ENCODE data around the gene DEF6.
A peak's percentile ranks its signal among the peaks of the same experiment; 100 is the strongest.

The DEF6 gene, protein sequence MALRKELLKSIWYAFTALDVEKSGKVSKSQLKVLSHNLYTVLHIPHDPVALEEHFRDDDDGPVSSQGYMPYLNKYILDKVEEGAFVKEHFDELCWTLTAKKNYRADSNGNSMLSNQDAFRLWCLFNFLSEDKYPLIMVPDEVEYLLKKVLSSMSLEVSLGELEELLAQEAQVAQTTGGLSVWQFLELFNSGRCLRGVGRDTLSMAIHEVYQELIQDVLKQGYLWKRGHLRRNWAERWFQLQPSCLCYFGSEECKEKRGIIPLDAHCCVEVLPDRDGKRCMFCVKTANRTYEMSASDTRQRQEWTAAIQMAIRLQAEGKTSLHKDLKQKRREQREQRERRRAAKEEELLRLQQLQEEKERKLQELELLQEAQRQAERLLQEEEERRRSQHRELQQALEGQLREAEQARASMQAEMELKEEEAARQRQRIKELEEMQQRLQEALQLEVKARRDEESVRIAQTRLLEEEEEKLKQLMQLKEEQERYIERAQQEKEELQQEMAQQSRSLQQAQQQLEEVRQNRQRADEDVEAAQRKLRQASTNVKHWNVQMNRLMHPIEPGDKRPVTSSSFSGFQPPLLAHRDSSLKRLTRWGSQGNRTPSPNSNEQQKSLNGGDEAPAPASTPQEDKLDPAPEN

DNA sequence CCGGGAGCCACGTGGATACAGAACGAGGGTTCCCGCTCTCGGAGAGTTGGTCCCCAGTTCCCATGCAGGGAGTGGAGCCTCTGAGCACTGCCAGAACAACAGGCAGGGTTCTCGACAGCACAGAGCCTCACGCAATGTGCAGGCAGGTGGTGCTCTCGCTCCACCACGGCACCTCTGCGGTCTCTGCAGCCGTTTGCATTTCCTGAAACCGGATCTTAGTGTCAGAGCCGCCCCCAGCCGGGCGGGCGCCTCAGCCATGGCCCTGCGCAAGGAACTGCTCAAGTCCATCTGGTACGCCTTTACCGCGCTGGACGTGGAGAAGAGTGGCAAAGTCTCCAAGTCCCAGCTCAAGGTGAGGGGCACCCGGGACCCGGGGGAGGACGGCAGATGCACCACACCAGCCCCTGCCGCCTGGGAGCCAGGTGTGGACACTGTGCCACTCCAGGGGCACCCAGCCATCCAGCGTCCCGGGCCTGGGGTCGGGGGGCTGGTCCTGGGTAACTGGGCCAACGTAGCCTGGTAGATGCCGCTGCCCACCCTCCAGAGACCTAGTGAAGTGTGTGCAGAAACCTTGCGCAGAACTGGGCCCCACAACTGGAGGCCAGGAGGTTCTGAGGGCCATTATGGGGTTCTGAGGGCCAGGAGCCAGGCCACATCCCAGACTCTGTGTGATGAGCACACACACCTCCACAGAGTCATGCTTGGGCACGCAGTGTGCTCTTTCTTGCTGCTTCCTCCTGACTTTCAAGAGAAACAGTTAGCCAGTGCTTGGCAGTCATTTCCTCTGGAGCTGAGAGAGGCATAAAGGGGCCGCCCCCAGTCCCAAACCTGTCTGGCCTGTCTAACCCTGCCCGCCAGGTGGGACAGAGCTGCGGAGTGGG lies at the start of gene DEF6:
Gene DEF6, plus strand, starts transcription at position 218 of the 881 bp plus-strand sequence. Its CDS starts 39 bp downstream, at position 257.
- peak; percentile 44 to 80 for DNase-seq

DNA sequence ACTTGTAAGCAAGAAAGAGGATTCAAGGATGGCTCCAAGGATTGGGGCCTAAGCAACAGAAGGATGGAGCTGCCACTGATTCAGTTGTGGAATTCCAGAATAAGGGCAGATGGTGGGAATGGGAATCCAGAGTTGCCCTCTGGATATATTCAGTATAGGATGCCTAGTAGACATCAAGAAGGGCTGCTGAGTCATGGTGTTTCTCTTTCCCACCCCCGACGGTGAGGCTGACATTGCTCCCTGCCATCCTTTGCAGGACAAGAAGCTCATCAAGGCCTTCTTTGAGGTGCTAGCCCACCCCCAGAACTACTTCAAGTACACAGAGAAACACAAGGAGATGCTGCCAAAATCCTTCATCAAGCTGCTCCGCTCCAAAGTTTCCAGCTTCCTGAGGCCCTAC lies 49.3 kb upstream of the DEF6 start:
- no peak for DNase-seq

DNA sequence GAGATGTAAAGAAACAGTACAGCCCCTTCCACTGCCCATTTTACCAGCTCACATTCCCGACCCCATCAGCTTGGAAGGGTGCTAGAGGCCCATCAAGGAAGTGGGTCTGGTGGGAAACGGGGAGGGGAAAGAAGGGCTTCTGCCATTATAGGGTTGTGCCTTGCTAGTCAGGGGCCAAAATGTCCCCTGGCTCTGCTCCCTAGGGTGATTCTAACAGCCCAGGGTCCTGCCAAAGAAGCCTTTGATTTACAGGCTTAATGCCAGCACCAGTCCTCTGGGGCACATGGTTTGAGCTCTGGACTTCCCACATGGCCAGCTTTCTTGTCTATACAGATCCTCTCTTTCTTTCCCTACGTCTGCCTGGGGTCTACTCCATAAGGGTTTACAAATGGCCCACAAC lies 48.7 kb upstream of the DEF6 start:
- DNase-seq: no peak

DNA sequence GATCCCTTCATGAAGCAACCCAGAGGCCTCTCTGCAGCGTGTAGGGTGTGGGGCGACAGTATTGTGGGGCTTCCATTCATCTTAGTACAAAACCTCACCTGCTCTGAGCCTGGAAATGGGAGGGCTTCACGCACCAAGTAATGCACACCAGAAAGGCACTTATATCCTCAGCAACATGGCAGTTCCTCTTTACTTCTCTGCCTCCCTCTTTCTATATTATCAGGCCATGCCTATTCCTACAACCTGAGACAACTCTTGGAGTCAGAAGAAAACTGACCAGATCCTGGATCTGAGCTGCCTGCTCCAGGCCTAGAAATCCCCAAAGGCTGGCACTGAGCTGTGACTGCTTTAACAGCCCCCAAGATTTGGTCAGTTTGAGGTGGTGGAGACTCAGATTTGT lies 45.7 kb upstream of the DEF6 start:
- DNase-seq: no peak

DNA sequence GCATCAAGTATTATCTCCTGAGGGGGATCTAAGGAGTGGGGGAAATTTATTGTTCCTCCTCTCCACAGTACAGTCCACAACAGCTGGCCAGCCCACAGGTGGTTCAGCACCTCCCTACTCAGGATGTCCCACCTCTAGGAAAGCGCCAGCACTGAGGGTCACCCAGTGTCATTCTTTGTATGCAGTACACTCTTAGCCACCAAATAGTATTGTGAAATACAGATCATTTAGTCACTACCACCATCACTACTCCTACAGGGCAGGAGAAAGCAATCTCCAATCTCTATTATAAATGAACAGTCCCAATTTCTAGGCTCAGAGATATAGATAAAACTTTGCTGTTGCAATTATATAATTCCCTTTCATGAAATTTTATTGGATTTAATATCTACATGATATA lies 44.4 kb upstream of the DEF6 start:
- DNase-seq: no peak

DNA sequence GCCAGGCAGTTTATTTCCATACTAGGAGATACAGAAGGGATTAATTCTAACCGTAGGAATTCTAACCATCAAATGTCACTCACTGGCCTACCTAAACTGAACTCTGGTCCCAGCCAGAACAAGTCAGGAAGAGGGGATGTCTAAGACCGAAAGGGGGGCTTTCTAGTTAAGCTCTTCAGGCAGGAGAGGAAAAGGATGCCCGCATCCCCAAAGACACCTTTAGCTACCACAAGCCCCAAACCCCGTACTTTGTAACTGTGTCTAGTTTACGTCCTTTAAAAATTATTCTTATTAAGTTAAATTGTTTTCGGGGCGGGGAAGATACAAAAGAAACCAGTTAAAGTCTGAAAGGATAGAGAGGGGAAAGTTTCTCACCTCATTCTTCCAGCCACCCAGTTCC lies 39.3 kb upstream of the DEF6 start:
- no peak for DNase-seq

DNA sequence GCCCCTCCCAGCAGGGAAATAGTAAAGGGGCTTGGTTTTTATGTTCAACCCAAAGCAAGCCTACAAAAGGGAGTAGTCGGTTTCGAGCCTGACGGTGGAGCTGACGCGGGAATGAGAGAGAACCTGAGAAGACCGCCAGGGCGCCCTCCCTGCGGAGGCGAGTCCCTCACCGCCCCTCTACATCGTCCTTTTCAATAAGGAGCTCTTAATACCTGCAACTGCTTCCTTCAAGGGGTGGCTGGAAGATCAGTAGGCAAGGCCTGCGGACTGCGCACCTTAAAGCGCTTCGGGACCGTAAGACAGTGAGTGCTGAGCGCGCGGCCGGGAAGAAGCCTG lies 38.8 kb upstream of the DEF6 start:
- DNase-seq: peak in 1 of 2 donors; percentile 35

DNA sequence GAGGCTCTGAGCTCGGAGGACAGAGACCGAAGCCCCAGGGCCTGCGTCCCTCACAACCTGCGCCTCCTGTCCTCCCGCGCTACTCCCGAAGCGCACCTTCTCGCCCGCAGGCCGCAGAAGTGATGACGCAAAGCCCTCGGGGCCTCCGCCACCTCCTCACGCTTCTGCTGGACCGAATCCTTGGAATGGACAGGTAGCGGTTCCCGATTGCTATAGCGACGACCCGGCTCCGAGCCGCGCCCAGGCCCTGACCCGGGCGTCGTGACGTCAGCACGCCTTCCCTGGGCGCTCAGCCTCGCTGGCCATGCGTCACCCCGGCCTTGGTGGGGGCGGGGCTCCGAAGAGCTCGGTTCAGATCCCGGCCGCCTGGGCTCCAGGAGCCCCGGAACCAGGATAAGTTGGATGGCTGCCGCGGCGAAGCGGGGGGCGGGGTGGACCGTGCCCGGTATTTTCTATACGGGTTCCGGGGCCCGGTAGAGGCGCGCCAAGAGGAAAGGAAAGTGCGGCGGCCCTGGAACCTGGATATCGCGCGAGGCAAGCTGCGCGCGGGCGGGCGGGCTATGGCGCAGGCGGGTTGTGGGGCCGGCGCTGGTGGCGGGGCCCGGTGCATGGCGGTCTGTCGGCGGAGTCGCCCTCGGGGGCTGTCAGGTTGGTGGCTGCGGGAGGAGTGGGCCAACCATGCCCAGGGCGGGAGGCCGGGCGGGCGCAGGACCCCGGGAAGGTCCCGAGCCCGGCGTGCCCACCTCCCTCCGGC lies 38.2 kb upstream of the DEF6 start, which contains the start of gene ZNF76:
Gene ZNF76, plus strand, starts transcription at position 542 of the 754 bp plus-strand sequence. CDS start 21,417 bp downstream, outside the sequence.
- peak; percentile 70 to 87 for DNase-seq

DNA sequence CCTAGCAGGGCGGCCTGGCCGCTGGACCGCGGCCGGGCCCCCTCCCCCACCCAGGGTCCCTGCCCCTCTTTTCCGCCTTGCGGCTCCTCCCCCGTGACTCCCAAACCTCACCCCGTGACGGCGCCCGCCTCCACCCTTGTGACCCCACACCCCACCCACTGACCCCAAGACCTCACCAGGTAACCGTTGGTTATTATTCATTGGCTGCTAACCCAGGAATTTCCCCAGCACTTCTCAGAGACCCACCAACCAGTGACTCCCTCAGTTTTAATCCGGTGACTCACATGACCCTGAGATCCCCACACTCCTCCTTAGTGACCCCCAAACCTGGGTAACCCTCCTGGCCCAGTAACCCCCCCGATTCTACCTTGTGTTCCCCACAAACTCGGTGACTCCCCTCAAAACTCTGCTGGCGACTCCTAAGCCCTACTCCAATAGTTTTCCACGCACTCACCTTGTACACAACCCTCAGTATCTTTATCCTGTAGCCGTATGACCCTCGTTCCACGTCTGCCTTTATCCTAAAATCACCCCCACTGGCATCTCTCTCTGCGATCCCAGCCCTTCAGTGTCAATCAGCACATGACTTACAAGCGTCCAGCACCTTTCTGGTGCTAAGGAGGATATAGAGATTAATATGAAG lies 37.5 kb upstream of the DEF6 start:
- peak; percentile 9 to 53 for DNase-seq

DNA sequence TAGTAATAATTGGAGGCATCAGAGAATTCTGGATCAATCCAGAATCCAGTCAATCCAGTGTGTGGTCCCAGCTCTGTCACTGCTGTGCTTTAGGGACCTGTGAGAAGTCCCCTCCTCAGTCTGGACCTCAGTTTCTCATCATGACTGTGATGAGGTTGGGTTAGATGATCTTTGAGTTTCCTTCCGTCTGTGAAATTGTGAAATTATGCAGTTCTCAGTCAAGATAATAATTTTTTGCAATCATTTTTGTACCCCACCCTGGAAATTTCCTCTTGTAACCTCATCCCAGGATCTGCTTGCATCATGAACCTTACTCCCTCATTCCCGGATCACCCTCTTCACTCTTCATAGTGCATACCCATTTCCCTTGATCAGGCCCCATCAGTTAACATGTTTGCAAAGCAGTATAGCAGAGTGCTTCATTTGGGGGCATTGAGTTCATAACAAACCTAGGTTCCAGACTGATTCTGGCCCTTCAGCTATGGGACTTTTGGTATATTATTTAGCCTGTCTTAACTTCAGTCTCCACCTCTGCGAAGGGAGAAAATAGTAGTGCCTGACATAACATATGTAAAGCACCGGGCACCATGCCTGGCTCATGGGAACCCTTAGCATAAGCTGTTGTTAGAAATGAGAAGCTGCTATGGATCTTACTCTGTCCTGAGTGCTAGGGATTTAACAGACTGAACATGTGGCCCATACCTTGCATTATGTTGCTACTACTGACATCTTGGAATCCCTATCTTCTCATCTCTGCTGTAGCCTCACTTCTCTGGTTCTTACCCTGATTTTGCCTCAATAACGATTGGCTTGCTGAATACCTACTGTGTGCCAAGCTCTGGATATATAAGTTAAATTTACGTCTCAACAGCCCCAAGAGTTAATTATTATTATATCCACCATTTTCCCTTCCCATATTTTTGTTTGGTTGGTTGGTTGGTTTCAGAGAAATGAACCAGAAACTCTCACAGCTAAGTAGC lies 36.7 kb upstream of the DEF6 start:
- DNase-seq: no peak

DNA sequence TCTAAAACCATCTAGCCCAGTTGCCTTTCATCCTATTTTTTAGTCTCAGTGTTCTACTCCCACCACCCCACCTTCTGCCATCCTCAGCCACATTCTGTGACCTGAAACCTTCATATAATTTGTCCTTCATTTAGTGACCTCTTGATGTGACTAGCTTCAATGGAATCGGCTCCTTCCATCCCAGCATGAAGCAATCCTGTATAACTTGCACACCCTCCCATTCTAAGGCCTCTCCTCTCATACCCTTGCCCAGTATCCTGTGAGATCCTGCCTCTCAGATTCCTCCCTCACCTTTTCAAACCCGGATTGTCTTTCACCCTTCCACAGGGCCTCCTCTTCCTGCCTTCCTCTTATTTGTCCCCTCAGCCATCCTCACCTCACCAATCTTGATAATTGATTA lies 35.0 kb upstream of the DEF6 start:
- DNase-seq: no peak

DNA sequence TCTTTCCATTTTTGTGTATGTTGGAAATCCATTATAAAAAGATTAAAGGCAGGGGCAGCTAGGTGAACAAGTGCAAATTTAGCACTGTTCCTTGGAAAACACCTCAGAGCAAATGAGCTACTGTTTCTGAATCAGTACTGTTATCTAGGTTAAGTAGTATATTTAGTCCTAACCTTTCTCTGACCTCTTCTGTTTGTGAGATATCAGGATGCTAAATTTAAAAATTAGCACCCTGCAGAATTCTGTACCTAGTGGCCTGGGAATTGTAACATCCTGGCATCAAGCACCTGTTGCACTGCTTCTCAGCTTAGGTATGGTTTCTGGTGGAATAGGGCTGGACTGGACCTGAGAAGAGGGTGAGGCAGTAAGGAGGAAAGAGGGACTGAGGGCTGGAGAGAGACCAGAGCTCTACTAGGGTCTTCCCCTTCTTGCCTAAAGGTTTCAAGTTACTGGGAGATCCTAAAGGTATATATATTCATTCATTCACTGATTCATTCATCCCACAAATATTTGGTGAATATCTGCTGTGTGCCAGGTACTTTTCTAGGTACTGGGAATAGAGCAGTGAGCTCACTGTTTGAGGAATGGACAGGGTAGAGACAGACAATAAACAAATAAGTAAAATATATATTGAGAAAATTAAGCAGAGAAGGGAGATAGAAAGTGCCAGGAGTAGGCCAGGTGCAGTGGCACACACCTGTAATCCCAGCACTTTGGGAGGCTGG lies 32.9 kb upstream of the DEF6 start:
- no peak for DNase-seq

DNA sequence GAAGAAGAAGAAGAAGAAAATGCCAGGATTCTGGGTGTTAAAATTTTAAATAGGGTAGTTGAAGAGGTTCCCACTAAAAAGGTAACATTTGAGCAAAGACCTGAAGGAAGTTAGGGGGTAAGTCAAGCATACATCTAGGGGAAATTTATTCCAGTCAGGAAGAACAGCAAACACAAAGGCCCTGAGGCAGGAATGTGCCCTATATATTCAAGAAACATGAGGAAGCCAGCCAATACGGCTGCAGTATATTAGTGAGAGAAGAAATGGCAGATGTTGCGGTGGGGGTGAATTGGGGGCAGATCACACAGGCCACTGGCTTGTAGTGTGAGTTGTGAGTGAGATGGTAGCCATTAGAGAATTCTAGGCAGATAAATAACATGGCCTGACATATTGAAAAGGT lies 32.1 kb upstream of the DEF6 start:
- no peak for DNase-seq

DNA sequence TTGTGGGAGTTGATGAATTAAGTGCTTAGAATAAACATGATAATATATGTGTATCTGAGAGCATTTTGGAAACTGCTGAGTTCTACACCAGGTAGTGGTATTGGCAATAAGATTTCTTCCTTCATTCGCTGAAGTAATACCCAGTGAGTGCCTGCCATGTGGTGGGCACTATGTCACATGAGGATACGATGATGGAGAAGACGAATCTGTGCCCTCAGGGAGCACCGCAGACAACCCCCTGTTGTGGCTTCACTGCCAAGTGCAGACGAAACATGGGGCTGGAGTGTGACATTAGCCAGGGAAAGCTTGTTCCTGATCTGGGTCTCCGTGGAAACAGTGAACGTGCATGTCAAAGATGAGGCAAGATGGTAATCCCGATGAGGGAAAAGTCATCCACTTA lies 30.2 kb upstream of the DEF6 start:
- no peak for DNase-seq

DNA sequence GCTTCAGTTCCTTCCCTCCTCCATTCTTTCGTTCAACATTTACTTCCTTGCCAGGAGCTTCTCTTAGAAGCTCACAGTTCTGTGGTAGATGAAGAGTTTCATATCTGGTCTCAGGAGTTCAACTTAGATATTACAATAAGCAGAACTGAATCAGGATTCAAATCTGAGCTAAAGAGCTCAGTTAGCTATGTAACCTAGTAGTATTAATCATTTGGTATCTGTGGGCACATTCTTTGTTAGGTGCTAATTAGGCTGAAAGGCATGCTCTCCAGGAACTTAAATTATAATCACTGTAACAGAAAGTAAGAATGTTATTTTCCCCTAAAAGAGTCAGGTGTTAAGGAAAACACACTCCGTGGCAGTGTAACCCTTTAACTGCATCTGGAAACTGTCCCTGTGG lies 29.7 kb upstream of the DEF6 start:
- no peak for DNase-seq

DNA sequence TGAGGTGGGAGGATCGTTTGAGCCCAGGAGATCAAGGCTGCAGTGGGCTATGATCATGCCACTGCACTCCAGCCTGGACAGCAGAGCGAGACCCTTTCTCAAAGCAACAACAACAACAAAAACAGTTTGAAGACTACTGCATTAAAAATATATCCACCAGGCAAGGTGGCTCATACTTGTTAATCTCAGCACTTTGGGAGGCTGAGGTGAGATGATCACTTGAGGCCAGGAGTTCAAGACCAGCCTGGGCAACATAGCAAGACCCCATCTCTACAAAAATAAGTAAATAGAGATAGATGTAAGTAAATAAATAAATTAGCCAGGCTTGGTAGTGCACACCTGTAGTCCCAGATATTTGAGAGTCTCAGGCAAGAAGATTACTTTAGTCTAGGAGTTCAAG lies 25.6 kb upstream of the DEF6 start:
- DNase-seq: no peak

DNA sequence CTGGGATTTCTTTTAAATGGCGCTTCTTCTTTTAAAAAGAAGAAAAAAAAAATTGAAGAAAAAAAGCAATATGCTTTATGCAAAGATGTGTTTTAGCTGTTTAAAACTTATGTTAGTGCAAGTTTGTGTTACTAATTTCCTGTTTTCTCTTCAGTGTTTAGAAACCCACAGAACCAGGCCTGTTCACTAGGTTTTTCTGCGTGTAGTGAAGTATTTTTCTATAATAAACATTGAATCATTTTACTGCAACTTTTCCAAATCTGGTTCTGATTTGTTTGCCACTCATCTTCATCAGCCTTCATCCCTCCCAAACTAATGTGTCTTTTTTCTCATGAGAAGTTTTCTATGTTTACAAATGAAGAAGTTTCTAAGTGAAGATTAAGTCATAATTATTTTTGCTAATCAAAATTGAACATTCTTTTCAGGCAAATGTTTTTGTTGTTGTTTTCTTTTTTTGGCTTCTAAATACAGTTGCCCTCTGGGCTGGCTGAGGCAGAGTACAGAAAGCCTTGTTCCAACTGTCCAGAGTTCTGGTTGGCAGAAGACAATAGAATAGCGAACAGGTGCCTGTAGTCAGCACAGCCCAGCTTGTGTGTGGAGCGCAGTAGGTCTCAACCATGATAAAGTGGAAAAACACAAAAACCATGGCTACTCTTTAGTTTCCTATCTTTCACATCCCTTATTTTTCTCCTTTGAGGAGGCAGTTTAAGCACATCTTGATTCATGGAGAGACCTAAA lies 23.6 kb upstream of the DEF6 start:
- DNase-seq: no peak

DNA sequence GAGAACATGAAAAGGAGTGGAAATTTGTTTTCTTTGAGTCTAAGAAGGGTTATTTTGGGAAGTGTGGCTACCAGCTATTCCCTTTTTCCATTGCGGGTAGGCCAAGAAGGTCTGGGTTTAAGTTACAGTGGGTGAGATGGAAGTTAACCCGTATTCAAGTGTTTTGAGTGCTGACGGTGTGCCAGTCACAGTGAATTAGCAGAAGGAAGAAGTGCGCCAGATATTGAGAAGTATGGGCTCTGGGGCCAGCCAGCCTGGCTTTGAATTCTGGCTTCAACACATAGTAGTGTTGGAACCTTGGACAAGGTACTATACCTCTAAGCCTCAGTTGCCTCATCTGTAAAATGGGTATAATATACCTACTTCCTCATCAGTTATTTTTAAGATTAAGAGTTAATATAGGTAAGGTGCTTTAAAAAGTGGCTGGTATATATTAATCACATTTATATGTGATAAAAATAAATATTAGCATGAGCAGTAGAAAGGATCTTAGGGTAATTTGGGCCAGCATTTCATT lies 21.8 kb upstream of the DEF6 start:
- no peak for DNase-seq

DNA sequence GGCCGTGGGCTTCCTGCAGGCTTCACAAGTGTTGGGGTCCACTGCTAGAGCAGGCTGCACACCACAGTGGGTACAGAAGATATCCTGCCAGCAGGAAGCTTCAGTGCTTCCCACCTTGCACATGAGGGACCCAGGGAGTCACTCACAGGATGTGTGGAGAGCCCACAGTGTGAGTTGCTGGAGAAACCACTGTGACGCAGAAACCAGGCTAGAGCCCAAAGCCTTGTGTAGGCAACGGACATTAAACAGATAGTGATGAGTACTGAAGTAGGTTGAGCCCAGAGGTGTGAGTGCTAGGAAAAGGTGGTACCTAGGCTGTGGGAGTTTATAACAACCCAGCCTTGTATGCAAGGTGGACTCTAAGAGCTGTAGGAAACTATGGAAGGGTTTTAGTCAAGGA lies 18.9 kb upstream of the DEF6 start:
- DNase-seq: no peak
